Astrocyte of the cerebellum (primary cell): ENCODE measurements around the gene NRCAM.
"Not testable (repeated sequence)": the region's sequence is repeated elsewhere in the genome, so short reads cannot be mapped to it uniquely, and the experiment has no call there.

Experiments used
- DNase-seq: peaks from one replicate; pipeline ENCODE4 v3.0.0-alpha.2; 2011; ENCODE audit warnings: low read depth
- H3K4me3 ChIP-seq: 2 replicates; pipeline ENCODE4 v1.5.1; 2011; ENCODE audit warnings: mild to moderate bottlenecking, low read depth, low read length, moderate library complexity
- in situ Hi-C: cut with HindIII; loops from 2 replicates; pipeline ENCODE4 v1.10.0; 2017; ENCODE audit warnings: low sequenced_read_pairs
- TF ChIP-seq, protein P1 (sequence below): IDR thresholded peaks from 2 replicates; pipeline ENCODE4 v1.5.1; 2012; ENCODE audit warnings: low read length, low read depth, moderate library complexity, mild to moderate bottlenecking; ENCODE audit errors: missing control alignments

The NRCAM gene

GRCh38 chr7:108479751-108480150 lies 23.5 kb upstream of the NRCAM start:
- TF ChIP-seq, protein P1, sequence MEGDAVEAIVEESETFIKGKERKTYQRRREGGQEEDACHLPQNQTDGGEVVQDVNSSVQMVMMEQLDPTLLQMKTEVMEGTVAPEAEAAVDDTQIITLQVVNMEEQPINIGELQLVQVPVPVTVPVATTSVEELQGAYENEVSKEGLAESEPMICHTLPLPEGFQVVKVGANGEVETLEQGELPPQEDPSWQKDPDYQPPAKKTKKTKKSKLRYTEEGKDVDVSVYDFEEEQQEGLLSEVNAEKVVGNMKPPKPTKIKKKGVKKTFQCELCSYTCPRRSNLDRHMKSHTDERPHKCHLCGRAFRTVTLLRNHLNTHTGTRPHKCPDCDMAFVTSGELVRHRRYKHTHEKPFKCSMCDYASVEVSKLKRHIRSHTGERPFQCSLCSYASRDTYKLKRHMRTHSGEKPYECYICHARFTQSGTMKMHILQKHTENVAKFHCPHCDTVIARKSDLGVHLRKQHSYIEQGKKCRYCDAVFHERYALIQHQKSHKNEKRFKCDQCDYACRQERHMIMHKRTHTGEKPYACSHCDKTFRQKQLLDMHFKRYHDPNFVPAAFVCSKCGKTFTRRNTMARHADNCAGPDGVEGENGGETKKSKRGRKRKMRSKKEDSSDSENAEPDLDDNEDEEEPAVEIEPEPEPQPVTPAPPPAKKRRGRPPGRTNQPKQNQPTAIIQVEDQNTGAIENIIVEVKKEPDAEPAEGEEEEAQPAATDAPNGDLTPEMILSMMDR: no peak

GRCh38 chr7:108479118-108479517 lies 22.9 kb upstream of the NRCAM start:
- no peak overlapping the region for H3K4me3 ChIP-seq
- in situ Hi-C loops: loop anchor here (25.0 kb wide), 1 partner anchor 292 kb away; no protein-coding TSS in a partner anchor
- TF ChIP-seq, protein P1: no peak
- no peak for DNase-seq

More at GRCh38 chr7:108479751-108480150, 23.5 kb upstream of the NRCAM start:
- H3K4me3 ChIP-seq: no peak overlapping the region
- in situ Hi-C loops: loop anchor here (25.0 kb wide), 1 partner anchor 292 kb away; no protein-coding TSS in a partner anchor
- no peak for DNase-seq

DNA sequence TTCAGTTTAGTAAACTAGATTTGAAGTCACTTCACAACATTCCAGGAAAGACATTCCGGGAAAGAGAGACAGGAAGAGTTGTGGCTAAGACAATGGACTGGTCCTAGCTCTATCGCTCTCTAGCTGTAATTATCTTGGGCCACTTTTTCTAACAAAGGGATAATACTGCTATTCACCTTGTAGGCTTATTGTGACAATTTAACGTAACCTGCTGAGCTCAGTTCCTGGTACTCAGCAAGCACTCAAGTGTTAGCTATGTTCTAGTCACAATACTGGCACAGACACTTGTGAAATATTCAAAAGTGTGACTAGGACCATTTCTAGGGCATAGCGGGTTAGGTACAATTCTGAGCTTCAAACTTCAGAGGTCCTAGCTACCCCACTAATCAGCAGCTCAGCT lies 12.0 kb upstream of the NRCAM start:
- DNase-seq: no peak
- TF ChIP-seq, protein P1: no peak

GRCh38 chr7:108467391-108467790 lies 11.2 kb upstream of the NRCAM start:
- TF ChIP-seq, protein P1: no peak
- no peak overlapping the region for H3K4me3 ChIP-seq
- no peak for DNase-seq
- in situ Hi-C loops: no loop called here

More for the DNA sequence above, 12.0 kb upstream of the NRCAM start:
- in situ Hi-C loops: no loop called here
- H3K4me3 ChIP-seq: no peak overlapping the region

- DNase-seq, H3K4me3 ChIP-seq, in situ Hi-C loops: not testable (repeated sequence)
Observed at GRCh38 chr7:108466322-108466721, 10.1 kb upstream of the NRCAM start.

- in situ Hi-C loops: no loop called here
- DNase-seq: no peak
- H3K4me3 ChIP-seq: no peak overlapping the region
- TF ChIP-seq, protein P1: no peak
Observed at GRCh38 chr7:108464743-108465142, 8.5 kb upstream of the NRCAM start.

- TF ChIP-seq, protein P1: no peak
- no peak overlapping the region for H3K4me3 ChIP-seq
- DNase-seq: no peak
- in situ Hi-C loops: no loop called here
Observed at GRCh38 chr7:108463613-108464012, 7.4 kb upstream of the NRCAM start.
